Measurements from ENCODE around the gene COL6A1. TPM values are rescaled to one million over a fixed set of nuclear protein-coding genes. Genes with fewer than 3 reads are reported as not detected.

Gene COL6A1
- total RNA-seq, 1 experiment from 2014 or later, result 17.8 TPM

- CTCF ChIA-PET, result no interaction called here
- no peaks in the 10 kb centered on the region for H3K9me3 Mint-ChIP-seq (ENCODE audit: low read depth, unreplicated experiment)
- H3K4me1 Mint-ChIP-seq (ENCODE audit: low read depth, unreplicated experiment), result peaks cover 23% of the 10 kb centered on the region
- H3K36me3 Mint-ChIP-seq (ENCODE audit: insufficient read depth, unreplicated experiment), result no peaks in the 10 kb centered on the region
- H3K27ac Mint-ChIP-seq (ENCODE audit: unreplicated experiment), result no peak overlapping the region
- DNase-seq, result no peak
- TF ChIP-seq CTCF (IDR thresholded peaks at IDR 0.05; ENCODE audit: unreplicated experiment), result no peak
- no peak overlapping the region for H3K4me3 Mint-ChIP-seq (ENCODE audit: low read depth, unreplicated experiment)
- no TSS peak for BruUV-seq (replicated peaks)
- no peaks in the 10 kb centered on the region for H3K27me3 Mint-ChIP-seq (ENCODE audit: unreplicated experiment)
- intact Hi-C loops (cut with micrococcal nuclease; ENCODE audit: unreplicated experiment), result no loop called here
Measured at GRCh38 chr21:46024141-46024540, 42.6 kb downstream of the COL6A1 start.

DNA sequence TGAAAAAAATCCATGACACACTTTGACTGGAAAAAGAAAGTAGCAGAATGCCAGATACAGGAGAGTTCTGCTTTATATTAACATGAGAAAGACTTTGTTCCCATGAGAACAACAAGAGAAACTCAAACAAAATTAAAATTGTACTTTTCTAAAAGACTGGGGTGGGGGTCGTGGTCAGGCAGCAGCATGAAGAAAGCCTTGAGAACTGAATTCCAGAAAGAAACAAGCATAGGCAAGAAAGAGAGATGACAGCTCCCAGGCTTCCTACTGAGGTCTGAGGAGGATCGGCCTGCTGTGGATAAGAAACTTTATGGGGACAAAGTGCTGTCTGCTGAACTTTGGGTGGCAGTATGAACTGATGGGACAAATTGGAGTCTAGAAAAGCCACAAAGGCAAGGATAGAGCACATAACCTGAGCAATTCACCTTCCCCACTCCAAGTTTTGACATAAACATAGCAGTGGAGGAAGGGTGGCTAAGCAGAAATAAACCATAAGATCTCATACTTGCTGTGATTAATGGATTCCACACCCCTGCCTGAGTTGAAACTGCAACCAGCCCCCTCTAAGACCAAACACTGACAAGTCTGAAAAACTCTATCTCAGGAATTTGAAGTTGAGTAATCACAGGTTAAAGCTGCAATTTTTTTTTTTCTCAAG is 43.7 kb downstream of the COL6A1 start:
- Mint-ChIP-seq H3K36me3 (ENCODE audit: insufficient read depth, unreplicated experiment) (no peaks in the 10 kb centered on the region), H3K9me3 (ENCODE audit: low read depth, unreplicated experiment) (no peaks in the 10 kb centered on the region), H3K4me3 (ENCODE audit: low read depth, unreplicated experiment) (no peak overlapping the region), H3K27ac (ENCODE audit: unreplicated experiment) (peak overlapping the region; percentile 47), H3K27me3 (ENCODE audit: unreplicated experiment) (no peaks in the 10 kb centered on the region), H3K4me1 (ENCODE audit: low read depth, unreplicated experiment) (peaks cover 23% of the 10 kb centered on the region)
- intact Hi-C loops (cut with micrococcal nuclease; ENCODE audit: unreplicated experiment), result no loop called here
- BruUV-seq (replicated peaks), result no TSS peak
- no peak for DNase-seq
- CTCF ChIA-PET, result interaction anchor here (0.6 kb wide), 1 partner anchor 52 kb away, joined by 6 read pairs; no protein-coding TSS in a partner anchor
- TF ChIP-seq CTCF (IDR thresholded peaks at IDR 0.05; ENCODE audit: unreplicated experiment), result no peak

GRCh38 chr21:46027851-46028493 is 46.4 kb downstream of the COL6A1 start:
- Mint-ChIP-seq H3K27me3 (ENCODE audit: unreplicated experiment) (no peaks in the 10 kb centered on the region), H3K36me3 (ENCODE audit: insufficient read depth, unreplicated experiment) (no peaks in the 10 kb centered on the region), H3K4me3 (ENCODE audit: low read depth, unreplicated experiment) (no peak overlapping the region), H3K9me3 (ENCODE audit: low read depth, unreplicated experiment) (no peaks in the 10 kb centered on the region), H3K4me1 (ENCODE audit: low read depth, unreplicated experiment) (peaks cover 23% of the 10 kb centered on the region), H3K27ac (ENCODE audit: unreplicated experiment) (no peak overlapping the region)
- intact Hi-C loops (cut with micrococcal nuclease; ENCODE audit: unreplicated experiment), result no loop called here
- no peak for DNase-seq
- no peak for TF ChIP-seq CTCF (IDR thresholded peaks at IDR 0.05; ENCODE audit: unreplicated experiment)
- CTCF ChIA-PET, result no interaction called here
- BruUV-seq (replicated peaks), result no TSS peak

- intact Hi-C loops (cut with micrococcal nuclease; ENCODE audit: unreplicated experiment), result no loop called here
- Mint-ChIP-seq H3K4me1 (ENCODE audit: low read depth, unreplicated experiment) (peaks cover 23% of the 10 kb centered on the region), H3K27ac (ENCODE audit: unreplicated experiment) (no peak overlapping the region), H3K27me3 (ENCODE audit: unreplicated experiment) (no peaks in the 10 kb centered on the region), H3K9me3 (ENCODE audit: low read depth, unreplicated experiment) (no peaks in the 10 kb centered on the region), H3K36me3 (ENCODE audit: insufficient read depth, unreplicated experiment) (no peaks in the 10 kb centered on the region), H3K4me3 (ENCODE audit: low read depth, unreplicated experiment) (no peak overlapping the region)
- no peak for TF ChIP-seq CTCF (IDR thresholded peaks at IDR 0.05; ENCODE audit: unreplicated experiment)
- no peak for DNase-seq
- BruUV-seq (replicated peaks), result no TSS peak
- CTCF ChIA-PET, result no interaction called here
Measured at GRCh38 chr21:46028573-46029091, 47.1 kb downstream of the COL6A1 start.
